GM12878 (cell line): ENCODE measurements around the gene TEF. TPM values are rescaled to one million over a fixed set of nuclear protein-coding genes. Genes with fewer than 3 reads are reported as not detected.

Experiments
- CBX5 ChIP-seq: sonication (generic); IDR thresholded peaks from 2 replicates; pipeline ENCODE4 v1.6.1; 2016; ENCODE audit warnings: low read depth, moderate library complexity, mild to moderate bottlenecking, inconsistent platforms
- GABPA ChIP-seq: IDR thresholded peaks from 2 replicates; pipeline ENCODE4 v1.6.1; 2014; ENCODE audit warnings: antibody characterized with exemption, low read depth, mild to moderate bottlenecking, inconsistent platforms
- IKZF1 ChIP-seq: fragments of 450-650 bp; conservative IDR thresholded peaks from 2 replicates; pipeline ENCODE4 v1.6.1; 2017; ENCODE audit warnings: antibody characterized with exemption, mild to moderate bottlenecking
- NBN ChIP-seq: fragments of 450-650 bp; IDR thresholded peaks from 2 replicates; pipeline ENCODE4 v1.6.1; 2016
- NFXL1 ChIP-seq: fragments of 450-650 bp; IDR thresholded peaks from 2 replicates; pipeline ENCODE4 v1.6.1; 2017; ENCODE audit warnings: antibody characterized with exemption, mild to moderate bottlenecking, borderline replicate concordance
- NR2C2 ChIP-seq: IDR thresholded peaks from 2 replicates; pipeline ENCODE4 v1.6.1; 2011; ENCODE audit warnings: borderline replicate concordance, low read depth; ENCODE audit not compliant: control insufficient read depth, insufficient read length
- NR2F1 ChIP-seq: fragments of 450-650 bp; conservative IDR thresholded peaks from 2 replicates; pipeline ENCODE4 v1.6.1; 2017; ENCODE audit warnings: mild to moderate bottlenecking
- PAX5 ChIP-seq: IDR thresholded peaks from 2 replicates; pipeline ENCODE4 v1.6.1; 2011; ENCODE audit warnings: low read depth, low read length, borderline replicate concordance
- POU2F2 ChIP-seq: IDR thresholded peaks from 3 replicates; pipeline ENCODE4 v1.6.1; 2011; ENCODE audit warnings: low read depth, mild to moderate bottlenecking, low read length, borderline replicate concordance
- RAD21 ChIP-seq: IDR thresholded peaks from 2 replicates; pipeline ENCODE4 v1.6.1; 2011; ENCODE audit warnings: mild to moderate bottlenecking, low read depth, low read length, moderate library complexity; ENCODE audit not compliant: insufficient read depth
- RAD51 ChIP-seq: fragments of 450-650 bp; IDR thresholded peaks from 2 replicates; pipeline ENCODE4 v1.6.1; 2016; ENCODE audit warnings: moderate library complexity, mild to moderate bottlenecking, inconsistent platforms
- RCOR1 ChIP-seq: conservative IDR thresholded peaks from 2 replicates; pipeline ENCODE4 v1.6.1; 2012; ENCODE audit warnings: low read depth, low read length, improper control_type of control experiment
- SMAD5 ChIP-seq: IDR thresholded peaks from 2 replicates; pipeline ENCODE4 v1.6.1; 2016; ENCODE audit warnings: antibody characterized with exemption, low read depth
- STAT3 ChIP-seq: IDR thresholded peaks from 2 replicates; pipeline ENCODE4 v1.6.1; 2011; ENCODE audit warnings: low read depth, low read length, improper control_type of control experiment
- TCF12 ChIP-seq: IDR thresholded peaks from 2 replicates; pipeline ENCODE4 v1.6.1; 2011; ENCODE audit warnings: low read depth, mild to moderate bottlenecking, low read length
- TCF7 ChIP-seq: IDR thresholded peaks from 2 replicates; pipeline ENCODE4 v1.6.1; 2014; ENCODE audit warnings: antibody characterized with exemption, borderline replicate concordance
- polyA plus RNA-seq, 11 experiments: library from polyadenylated mRNA; depleted of rRNA in 4 of 11; unstranded in 6 of 11; stranded (reverse) in 5 of 11; fragments of >200 nt; fragmentation: Nextera tagmentation in 4 of 11; fragmentation: Illumina TruSeq in 1 of 11; extraction: Ambion mirVana in 4 of 11; extraction: Trizol in 1 of 11; gene quantifications; 1 replicate in 1 of 11; 2 replicates in 10 of 11; pipeline versions ENCODE4 v1.2.1 to v1.2.3, GENCODE V29; 2011 to 2016; ENCODE audit warnings: inconsistent platforms in 2 of 11, missing spikeins in 2 of 11, low read depth in 1 of 11
- total RNA-seq, 4 experiments: library from RNA; depleted of rRNA in 3 of 4; stranded (reverse); fragments of >200 nt in 3 of 4; fragmentation: Illumina TruSeq in 1 of 4; extraction: Trizol in 1 of 4; gene quantifications; 2 replicates each; pipeline versions ENCODE4 v1.2.1 to v1.2.3, GENCODE V29; 2013 to 2021
- TF ChIP-seq, protein P1 (sequence below): IDR thresholded peaks from 2 replicates; pipeline ENCODE4 v1.6.1; 2011; ENCODE audit warnings: low read depth, low read length, improper control_type of control experiment, borderline replicate concordance
- TF ChIP-seq, protein P2 (sequence below): fragments of 450-650 bp; IDR thresholded peaks from 2 replicates; pipeline ENCODE4 v1.6.1; 2017; ENCODE audit warnings: mild to moderate bottlenecking, moderate library complexity
- TF ChIP-seq, protein P3 (sequence below): fragments of 450-650 bp; IDR thresholded peaks from 2 replicates; pipeline ENCODE4 v1.6.1; 2017; ENCODE audit warnings: mild to moderate bottlenecking
- TF ChIP-seq, protein P4 (sequence below): fragments of 450-650 bp; conservative IDR thresholded peaks from 2 replicates; pipeline ENCODE4 v1.6.1; 2017; ENCODE audit warnings: mild to moderate bottlenecking, moderate library complexity
- TF ChIP-seq, protein P5 (sequence below): IDR thresholded peaks from 2 replicates; pipeline ENCODE4 v1.6.1; 2012; ENCODE audit warnings: low read depth, low read length, improper control_type of control experiment

Gene TEF
- total and polyA plus RNA-seq, 10 of the 15 experiments (the other 5 are each of a cell fraction or from before 2014, with no cell fraction given) = 0.23 to 4.9 (median 3.2) TPM

DNA sequence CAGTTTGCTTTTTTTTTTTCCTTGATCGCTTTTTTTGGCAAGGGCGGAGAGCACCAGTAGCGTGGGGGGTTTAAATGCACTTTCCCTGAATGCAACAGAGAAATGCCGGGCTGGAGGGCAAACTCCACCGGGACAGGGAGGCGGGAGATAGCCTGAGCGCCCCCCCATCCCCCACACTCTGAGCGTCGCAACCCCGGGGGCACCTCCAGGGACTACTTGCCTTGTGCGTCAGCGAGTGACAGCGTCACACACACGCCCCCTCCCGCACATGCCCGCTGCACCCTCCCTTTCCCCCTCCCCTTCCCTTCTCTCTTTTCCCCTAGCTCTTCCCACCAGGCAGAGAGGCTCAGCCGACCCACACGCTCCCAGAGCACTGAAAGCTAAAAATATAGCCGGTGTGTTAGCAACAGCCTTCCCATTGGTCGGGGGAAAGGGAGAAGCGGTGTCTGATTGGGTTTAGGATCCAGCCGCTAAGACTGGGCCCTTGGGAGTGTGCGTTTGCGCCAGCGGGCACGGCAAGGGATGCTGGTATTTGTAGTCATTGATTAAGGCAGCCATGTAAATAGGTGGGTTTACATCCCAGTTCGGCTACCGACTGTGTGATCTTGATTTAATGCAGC is 66.6 kb downstream of the TEF start (continued):
- TF ChIP-seq TCF12 (0 out of 2 replicates have a peak, but pooled peaks have one; percentile 14), RAD51 (no peak; the same call in 1 of the 2 replicates), RCOR1 (no peak), CBX5 (no peak), GABPA (no peak), SMAD5 (no peak), PAX5 (peak; percentile 45; the same call in 1 of the 2 replicates), TCF7 (no peak), STAT3 (peak; percentile 74; the same call in 1 of the 2 replicates), NBN (peak; percentile 96), NFXL1 (no peak), POU2F2 (peak; percentile 20; the same call in 1 of the 3 replicates), NR2F1 (peak; percentile 67), IKZF1 (peak; percentile 96), RAD21 (no peak), NR2C2 (no peak)
- TF ChIP-seq, protein P1, sequence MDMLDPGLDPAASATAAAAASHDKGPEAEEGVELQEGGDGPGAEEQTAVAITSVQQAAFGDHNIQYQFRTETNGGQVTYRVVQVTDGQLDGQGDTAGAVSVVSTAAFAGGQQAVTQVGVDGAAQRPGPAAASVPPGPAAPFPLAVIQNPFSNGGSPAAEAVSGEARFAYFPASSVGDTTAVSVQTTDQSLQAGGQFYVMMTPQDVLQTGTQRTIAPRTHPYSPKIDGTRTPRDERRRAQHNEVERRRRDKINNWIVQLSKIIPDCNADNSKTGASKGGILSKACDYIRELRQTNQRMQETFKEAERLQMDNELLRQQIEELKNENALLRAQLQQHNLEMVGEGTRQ = no peak
- TF ChIP-seq, protein P2, sequence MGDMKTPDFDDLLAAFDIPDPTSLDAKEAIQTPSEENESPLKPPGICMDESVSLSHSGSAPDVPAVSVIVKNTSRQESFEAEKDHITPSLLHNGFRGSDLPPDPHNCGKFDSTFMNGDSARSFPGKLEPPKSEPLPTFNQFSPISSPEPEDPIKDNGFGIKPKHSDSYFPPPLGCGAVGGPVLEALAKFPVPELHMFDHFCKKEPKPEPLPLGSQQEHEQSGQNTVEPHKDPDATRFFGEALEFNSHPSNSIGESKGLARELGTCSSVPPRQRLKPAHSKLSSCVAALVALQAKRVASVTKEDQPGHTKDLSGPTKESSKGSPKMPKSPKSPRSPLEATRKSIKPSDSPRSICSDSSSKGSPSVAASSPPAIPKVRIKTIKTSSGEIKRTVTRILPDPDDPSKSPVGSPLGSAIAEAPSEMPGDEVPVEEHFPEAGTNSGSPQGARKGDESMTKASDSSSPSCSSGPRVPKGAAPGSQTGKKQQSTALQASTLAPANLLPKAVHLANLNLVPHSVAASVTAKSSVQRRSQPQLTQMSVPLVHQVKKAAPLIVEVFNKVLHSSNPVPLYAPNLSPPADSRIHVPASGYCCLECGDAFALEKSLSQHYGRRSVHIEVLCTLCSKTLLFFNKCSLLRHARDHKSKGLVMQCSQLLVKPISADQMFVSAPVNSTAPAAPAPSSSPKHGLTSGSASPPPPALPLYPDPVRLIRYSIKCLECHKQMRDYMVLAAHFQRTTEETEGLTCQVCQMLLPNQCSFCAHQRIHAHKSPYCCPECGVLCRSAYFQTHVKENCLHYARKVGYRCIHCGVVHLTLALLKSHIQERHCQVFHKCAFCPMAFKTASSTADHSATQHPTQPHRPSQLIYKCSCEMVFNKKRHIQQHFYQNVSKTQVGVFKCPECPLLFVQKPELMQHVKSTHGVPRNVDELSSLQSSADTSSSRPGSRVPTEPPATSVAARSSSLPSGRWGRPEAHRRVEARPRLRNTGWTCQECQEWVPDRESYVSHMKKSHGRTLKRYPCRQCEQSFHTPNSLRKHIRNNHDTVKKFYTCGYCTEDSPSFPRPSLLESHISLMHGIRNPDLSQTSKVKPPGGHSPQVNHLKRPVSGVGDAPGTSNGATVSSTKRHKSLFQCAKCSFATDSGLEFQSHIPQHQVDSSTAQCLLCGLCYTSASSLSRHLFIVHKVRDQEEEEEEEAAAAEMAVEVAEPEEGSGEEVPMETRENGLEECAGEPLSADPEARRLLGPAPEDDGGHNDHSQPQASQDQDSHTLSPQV = 0 out of 2 replicates have a peak, but pooled peaks have one; percentile 23
- TF ChIP-seq, protein P3, sequence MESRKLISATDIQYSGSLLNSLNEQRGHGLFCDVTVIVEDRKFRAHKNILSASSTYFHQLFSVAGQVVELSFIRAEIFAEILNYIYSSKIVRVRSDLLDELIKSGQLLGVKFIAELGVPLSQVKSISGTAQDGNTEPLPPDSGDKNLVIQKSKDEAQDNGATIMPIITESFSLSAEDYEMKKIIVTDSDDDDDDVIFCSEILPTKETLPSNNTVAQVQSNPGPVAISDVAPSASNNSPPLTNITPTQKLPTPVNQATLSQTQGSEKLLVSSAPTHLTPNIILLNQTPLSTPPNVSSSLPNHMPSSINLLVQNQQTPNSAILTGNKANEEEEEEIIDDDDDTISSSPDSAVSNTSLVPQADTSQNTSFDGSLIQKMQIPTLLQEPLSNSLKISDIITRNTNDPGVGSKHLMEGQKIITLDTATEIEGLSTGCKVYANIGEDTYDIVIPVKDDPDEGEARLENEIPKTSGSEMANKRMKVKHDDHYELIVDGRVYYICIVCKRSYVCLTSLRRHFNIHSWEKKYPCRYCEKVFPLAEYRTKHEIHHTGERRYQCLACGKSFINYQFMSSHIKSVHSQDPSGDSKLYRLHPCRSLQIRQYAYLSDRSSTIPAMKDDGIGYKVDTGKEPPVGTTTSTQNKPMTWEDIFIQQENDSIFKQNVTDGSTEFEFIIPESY = no peak
- TF ChIP-seq, protein P4, sequence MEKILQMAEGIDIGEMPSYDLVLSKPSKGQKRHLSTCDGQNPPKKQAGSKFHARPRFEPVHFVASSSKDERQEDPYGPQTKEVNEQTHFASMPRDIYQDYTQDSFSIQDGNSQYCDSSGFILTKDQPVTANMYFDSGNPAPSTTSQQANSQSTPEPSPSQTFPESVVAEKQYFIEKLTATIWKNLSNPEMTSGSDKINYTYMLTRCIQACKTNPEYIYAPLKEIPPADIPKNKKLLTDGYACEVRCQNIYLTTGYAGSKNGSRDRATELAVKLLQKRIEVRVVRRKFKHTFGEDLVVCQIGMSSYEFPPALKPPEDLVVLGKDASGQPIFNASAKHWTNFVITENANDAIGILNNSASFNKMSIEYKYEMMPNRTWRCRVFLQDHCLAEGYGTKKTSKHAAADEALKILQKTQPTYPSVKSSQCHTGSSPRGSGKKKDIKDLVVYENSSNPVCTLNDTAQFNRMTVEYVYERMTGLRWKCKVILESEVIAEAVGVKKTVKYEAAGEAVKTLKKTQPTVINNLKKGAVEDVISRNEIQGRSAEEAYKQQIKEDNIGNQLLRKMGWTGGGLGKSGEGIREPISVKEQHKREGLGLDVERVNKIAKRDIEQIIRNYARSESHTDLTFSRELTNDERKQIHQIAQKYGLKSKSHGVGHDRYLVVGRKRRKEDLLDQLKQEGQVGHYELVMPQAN = no peak
- TF ChIP-seq, protein P5, sequence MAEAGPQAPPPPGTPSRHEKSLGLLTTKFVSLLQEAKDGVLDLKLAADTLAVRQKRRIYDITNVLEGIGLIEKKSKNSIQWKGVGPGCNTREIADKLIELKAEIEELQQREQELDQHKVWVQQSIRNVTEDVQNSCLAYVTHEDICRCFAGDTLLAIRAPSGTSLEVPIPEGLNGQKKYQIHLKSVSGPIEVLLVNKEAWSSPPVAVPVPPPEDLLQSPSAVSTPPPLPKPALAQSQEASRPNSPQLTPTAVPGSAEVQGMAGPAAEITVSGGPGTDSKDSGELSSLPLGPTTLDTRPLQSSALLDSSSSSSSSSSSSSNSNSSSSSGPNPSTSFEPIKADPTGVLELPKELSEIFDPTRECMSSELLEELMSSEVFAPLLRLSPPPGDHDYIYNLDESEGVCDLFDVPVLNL = no peak; the same call in 1 of the 2 replicates
